Ovary (tissue), 3 donors: ENCODE measurements around the gene TCHP.

Experiments
- EP300 ChIP-seq: sonication (generic); formaldehyde crosslinking; IDR thresholded peaks from one replicate; pipeline ENCODE4 v1.6.1; 2017; ENCODE audit warnings: antibody characterized with exemption
- POLR2A ChIP-seq: fragments of 450-650 bp; IDR thresholded peaks from one replicate; pipeline ENCODE4 v1.6.1; 2017; ENCODE audit warnings: antibody characterized with exemption, mild to moderate bottlenecking, moderate library complexity
- TF ChIP-seq, protein P1 (sequence below), 3 donors: fragments of 450-650 bp in 2 of 3; fragments of 200-600 bp in 1 of 3; IDR thresholded peaks; one replicate each; pipeline versions ENCODE4 v1.5.1 to v1.8.0; 2016 to 2022; ENCODE audit warnings: antibody characterized with exemption in 3 of 3, mild to moderate bottlenecking in 1 of 3
- donor health status: DM: no; HTN: no; CAD: no.

DNA sequence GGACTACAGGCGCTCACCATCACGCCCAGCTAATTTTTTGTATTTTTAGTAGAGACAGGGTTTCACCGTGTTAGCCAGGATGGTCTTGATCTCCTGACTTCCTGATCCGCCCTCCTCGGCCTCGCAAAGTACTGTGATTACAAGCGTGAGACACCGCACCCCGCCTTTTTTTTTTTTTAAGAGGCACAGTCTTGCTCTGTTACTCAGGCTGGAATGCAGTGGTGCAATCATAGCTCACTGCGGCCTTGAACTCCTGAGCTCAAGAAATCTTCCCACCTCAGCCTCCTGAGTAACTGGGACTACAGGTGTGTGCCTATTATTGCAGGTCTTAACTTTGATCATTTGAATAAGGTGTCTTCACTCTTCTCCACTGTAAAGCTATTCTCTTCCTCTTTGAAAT, 14.5 kb upstream of the TCHP start:
- TF ChIP-seq, protein P1, sequence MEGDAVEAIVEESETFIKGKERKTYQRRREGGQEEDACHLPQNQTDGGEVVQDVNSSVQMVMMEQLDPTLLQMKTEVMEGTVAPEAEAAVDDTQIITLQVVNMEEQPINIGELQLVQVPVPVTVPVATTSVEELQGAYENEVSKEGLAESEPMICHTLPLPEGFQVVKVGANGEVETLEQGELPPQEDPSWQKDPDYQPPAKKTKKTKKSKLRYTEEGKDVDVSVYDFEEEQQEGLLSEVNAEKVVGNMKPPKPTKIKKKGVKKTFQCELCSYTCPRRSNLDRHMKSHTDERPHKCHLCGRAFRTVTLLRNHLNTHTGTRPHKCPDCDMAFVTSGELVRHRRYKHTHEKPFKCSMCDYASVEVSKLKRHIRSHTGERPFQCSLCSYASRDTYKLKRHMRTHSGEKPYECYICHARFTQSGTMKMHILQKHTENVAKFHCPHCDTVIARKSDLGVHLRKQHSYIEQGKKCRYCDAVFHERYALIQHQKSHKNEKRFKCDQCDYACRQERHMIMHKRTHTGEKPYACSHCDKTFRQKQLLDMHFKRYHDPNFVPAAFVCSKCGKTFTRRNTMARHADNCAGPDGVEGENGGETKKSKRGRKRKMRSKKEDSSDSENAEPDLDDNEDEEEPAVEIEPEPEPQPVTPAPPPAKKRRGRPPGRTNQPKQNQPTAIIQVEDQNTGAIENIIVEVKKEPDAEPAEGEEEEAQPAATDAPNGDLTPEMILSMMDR (IDR thresholded peaks at IDR 0.05) = no peak
- TF ChIP-seq POLR2A (no peak), EP300 (no peak)
